ENCODE data around the gene SYS1. TPM values are rescaled to one million over a fixed set of nuclear protein-coding genes. Genes with fewer than 3 reads are reported as not detected.
A peak's percentile ranks its signal among the peaks of the same experiment; 100 is the strongest.

The SYS1 gene
- total RNA-seq, 1 donor = 31.8 TPM

- H3K4me3 ChIP-seq (ENCODE audit: insufficient read depth, low read length) = peak overlapping the region; percentile 49
- H3K4me1 ChIP-seq (ENCODE audit: insufficient read depth, low read length) = peaks cover 58% of the 10 kb centered on the region
- H3K79me2 ChIP-seq (ENCODE audit: insufficient read depth, low read length) = peaks cover 72% of the 10 kb centered on the region
- no peak for TF ChIP-seq CTCF (IDR thresholded peaks at IDR 0.05; ENCODE audit: extremely low read depth, low read depth, low read length)
- peaks cover 75% of the 10 kb centered on the region for H3K36me3 ChIP-seq (ENCODE audit: insufficient read depth, low read length)
- H3K27me3 ChIP-seq (ENCODE audit: insufficient read depth, low read length) = no peaks in the 10 kb centered on the region
- peak; percentile 89 for DNase-seq (ENCODE audit: insufficient read length, low spot score, missing footprints)
- H3K27ac ChIP-seq (ENCODE audit: low read depth, low read length) = peak overlapping the region; percentile 100
- H3K4me2 ChIP-seq (ENCODE audit: insufficient read depth, low read length) = peak overlapping the region; percentile 69
- peaks cover 24% of the 10 kb centered on the region for H4K20me1 ChIP-seq (ENCODE audit: insufficient read depth, low read length)
- no peaks in the 10 kb centered on the region for H3K9me3 ChIP-seq (ENCODE audit: low read depth, low read length)
- no peak overlapping the region for H2AFZ ChIP-seq (ENCODE audit: low read length)
Measured at GRCh38 chr20:45336530-45337366, 26.2 kb upstream of the SYS1 start.

DNA sequence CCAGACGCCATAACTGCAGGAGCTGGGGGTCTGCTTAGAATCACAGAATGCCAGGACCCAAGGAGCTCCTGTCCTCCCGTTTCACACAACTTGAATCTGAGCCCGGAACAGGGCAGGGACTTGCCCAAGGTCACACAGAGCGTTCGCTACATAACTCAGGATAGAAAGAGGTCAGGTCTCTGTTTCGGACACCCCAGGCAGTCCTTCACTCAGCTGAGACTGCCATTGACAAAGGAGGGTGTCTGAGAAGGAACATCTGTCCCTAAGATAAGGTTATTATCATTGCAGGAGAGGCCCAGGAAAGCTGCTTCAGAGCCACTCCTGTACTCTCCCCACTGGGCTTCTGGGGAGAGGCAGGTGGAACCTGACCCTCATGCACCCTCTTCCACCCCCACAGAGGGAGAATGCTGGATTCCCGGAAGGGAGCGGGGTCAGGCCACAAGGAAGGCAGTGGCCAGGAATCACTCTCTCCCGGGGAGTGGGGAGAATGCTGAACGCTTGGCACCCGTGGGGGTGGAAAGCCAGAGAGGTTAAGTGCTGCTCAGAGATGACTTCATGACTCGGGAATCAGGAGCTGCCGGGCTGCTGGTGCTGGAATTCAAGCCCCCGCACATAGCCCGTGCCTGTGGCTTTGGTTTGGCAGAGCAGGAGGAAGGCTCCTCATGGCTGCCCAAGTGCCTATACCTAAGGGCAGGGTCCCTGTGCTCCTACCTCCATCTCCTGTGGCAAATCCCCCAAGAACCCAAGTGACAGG, 25.4 kb upstream of the SYS1 start:
- peaks cover 80% of the 10 kb centered on the region for H3K79me2 ChIP-seq (ENCODE audit: insufficient read depth, low read length)
- H3K4me3 ChIP-seq (ENCODE audit: insufficient read depth, low read length) = peak overlapping the region; percentile 35
- H4K20me1 ChIP-seq (ENCODE audit: insufficient read depth, low read length) = peaks cover 30% of the 10 kb centered on the region
- no peak overlapping the region for H2AFZ ChIP-seq (ENCODE audit: low read length)
- peak overlapping the region; percentile 100 for H3K27ac ChIP-seq (ENCODE audit: low read depth, low read length)
- H3K4me2 ChIP-seq (ENCODE audit: insufficient read depth, low read length) = peak overlapping the region; percentile 69
- H3K36me3 ChIP-seq (ENCODE audit: insufficient read depth, low read length) = peaks cover 70% of the 10 kb centered on the region
- peaks cover 66% of the 10 kb centered on the region for H3K4me1 ChIP-seq (ENCODE audit: insufficient read depth, low read length)
- TF ChIP-seq CTCF (IDR thresholded peaks at IDR 0.05; ENCODE audit: extremely low read depth, low read depth, low read length) = no peak
- no peaks in the 10 kb centered on the region for H3K27me3 ChIP-seq (ENCODE audit: insufficient read depth, low read length)
- H3K9me3 ChIP-seq (ENCODE audit: low read depth, low read length) = no peaks in the 10 kb centered on the region
- DNase-seq (ENCODE audit: insufficient read length, low spot score, missing footprints) = peak; percentile 93

GRCh38 chr20:45338121-45339030, 24.6 kb upstream of the SYS1 start:
- H3K9me3 ChIP-seq (ENCODE audit: low read depth, low read length) = no peaks in the 10 kb centered on the region
- H3K36me3 ChIP-seq (ENCODE audit: insufficient read depth, low read length) = peaks cover 63% of the 10 kb centered on the region
- H3K4me3 ChIP-seq (ENCODE audit: insufficient read depth, low read length) = no peak overlapping the region
- peak overlapping the region; percentile 100 for H3K27ac ChIP-seq (ENCODE audit: low read depth, low read length)
- peaks cover 81% of the 10 kb centered on the region for H3K79me2 ChIP-seq (ENCODE audit: insufficient read depth, low read length)
- TF ChIP-seq CTCF (IDR thresholded peaks at IDR 0.05; ENCODE audit: extremely low read depth, low read depth, low read length) = no peak
- peak overlapping the region; percentile 69 for H3K4me2 ChIP-seq (ENCODE audit: insufficient read depth, low read length)
- no peak for DNase-seq (ENCODE audit: insufficient read length, low spot score, missing footprints)
- H3K4me1 ChIP-seq (ENCODE audit: insufficient read depth, low read length) = peaks cover 74% of the 10 kb centered on the region
- H2AFZ ChIP-seq (ENCODE audit: low read length) = no peak overlapping the region
- peaks cover 26% of the 10 kb centered on the region for H4K20me1 ChIP-seq (ENCODE audit: insufficient read depth, low read length)
- H3K27me3 ChIP-seq (ENCODE audit: insufficient read depth, low read length) = no peaks in the 10 kb centered on the region

Data from osteoblast (primary cell).